Neuronal stem cell (in vitro differentiated cells): ENCODE measurements around the gene CTNND2.

Experiments used
- DNase-seq: peaks from one replicate; pipeline ENCODE4 v3.0.0-alpha.2; 2013; ENCODE audit warnings: low spot score
- H2AFZ ChIP-seq: one replicate; pipeline ENCODE4 v1.6.1; 2013; ENCODE audit warnings: mild to moderate bottlenecking, low read length, inconsistent platforms
- H2AK5ac ChIP-seq: 2 replicates; pipeline ENCODE4 v1.6.1; 2013; ENCODE audit warnings: low read depth, mild to moderate bottlenecking, inconsistent platforms, low read length, moderate library complexity, mixed read lengths
- H2BK120ac ChIP-seq: 2 replicates; pipeline ENCODE4 v1.6.1; 2013; ENCODE audit warnings: low read depth, mild to moderate bottlenecking, inconsistent platforms, low read length, moderate library complexity, mixed read lengths
- H2BK12ac ChIP-seq: one replicate; pipeline ENCODE4 v1.6.1; 2013; ENCODE audit warnings: low read length, inconsistent platforms
- H2BK15ac ChIP-seq: 2 replicates; pipeline ENCODE4 v1.6.1; 2013; ENCODE audit warnings: mild to moderate bottlenecking, low read length, inconsistent platforms, mixed read lengths
- H2BK5ac ChIP-seq: one replicate; pipeline ENCODE4 v1.6.1; 2013; ENCODE audit warnings: inconsistent platforms, mild to moderate bottlenecking, low read length, moderate library complexity
- H3K14ac ChIP-seq: one replicate; pipeline ENCODE4 v1.6.1; 2013; ENCODE audit warnings: low read length, inconsistent platforms
- H3K18ac ChIP-seq: 2 replicates; pipeline ENCODE4 v1.6.1; 2013; ENCODE audit warnings: low read length, inconsistent platforms
- H3K23ac ChIP-seq: 2 replicates; pipeline ENCODE4 v1.6.1; 2013; ENCODE audit warnings: low read depth, mild to moderate bottlenecking, mixed read lengths, low read length, inconsistent platforms; ENCODE audit not compliant: poor library complexity
- H3K27ac ChIP-seq: replicated peaks from 3 replicates; pipeline ENCODE4 v1.5.1; 2013; ENCODE audit warnings: low read length, inconsistent platforms
- H3K27me3 ChIP-seq, 3 experiments: 2 replicates each; pipeline ENCODE4 v1.6.1; 2013; ENCODE audit warnings: low read length in 3 of 3, mild to moderate bottlenecking in 2 of 3, inconsistent platforms in 1 of 3, low read depth in 1 of 3, mixed read lengths in 1 of 3, moderate library complexity in 1 of 3; ENCODE audit not compliant: control insufficient read depth in 3 of 3, insufficient read depth in 3 of 3
- H3K36me3 ChIP-seq, 2 donors: replicated peaks in 1 of 2; 2 replicates each; pipeline ENCODE4 v1.6.1; 2013; ENCODE audit warnings: low read length in 2 of 2; ENCODE audit not compliant: control insufficient read depth in 2 of 2, insufficient read depth in 2 of 2
- H3K4ac ChIP-seq: 2 replicates; pipeline ENCODE4 v1.6.1; 2013; ENCODE audit warnings: inconsistent platforms, mild to moderate bottlenecking, low read length, moderate library complexity
- H3K4me1 ChIP-seq, 2 donors: 1 replicate in 1 of 2; 2 replicates in 1 of 2; pipeline ENCODE4 v1.6.1; 2013; ENCODE audit warnings: low read length in 2 of 2, low read depth in 1 of 2; ENCODE audit not compliant: control insufficient read depth in 2 of 2, insufficient read depth in 1 of 2
- H3K4me2 ChIP-seq: one replicate; pipeline ENCODE4 v1.6.1; 2013; ENCODE audit warnings: mild to moderate bottlenecking, low read length, inconsistent platforms; ENCODE audit not compliant: insufficient read depth, poor library complexity, severe bottlenecking
- H3K4me3 ChIP-seq, 2 donors: 2 replicates each; pipeline ENCODE4 v1.5.1; 2013; ENCODE audit warnings: low read length in 2 of 2, mild to moderate bottlenecking in 2 of 2, inconsistent platforms in 1 of 2, moderate library complexity in 1 of 2
- H3K79me1 ChIP-seq: one replicate; pipeline ENCODE4 v1.6.1; 2013; ENCODE audit warnings: low read depth, mild to moderate bottlenecking, inconsistent platforms, low read length, moderate library complexity
- H3K9ac ChIP-seq: one replicate; pipeline ENCODE4 v1.6.1; 2013; ENCODE audit warnings: mild to moderate bottlenecking, low read depth, low read length, inconsistent platforms; ENCODE audit not compliant: poor library complexity
- H3K9me3 ChIP-seq, 2 donors: replicated peaks in 1 of 2; 2 replicates each; pipeline versions ENCODE3 to v1.6.1; 2013; ENCODE audit warnings: low read length in 2 of 2, mild to moderate bottlenecking in 2 of 2, inconsistent platforms in 1 of 2, low read depth in 1 of 2, mixed read lengths in 1 of 2, moderate library complexity in 1 of 2; ENCODE audit not compliant: control insufficient read depth in 2 of 2, insufficient read depth in 1 of 2
- H4K8ac ChIP-seq: one replicate; pipeline ENCODE4 v1.6.1; 2013; ENCODE audit warnings: low read depth, mild to moderate bottlenecking, inconsistent platforms, low read length, moderate library complexity
- H4K91ac ChIP-seq: one replicate; pipeline ENCODE4 v1.6.1; 2013; ENCODE audit warnings: low read length, low read depth, mild to moderate bottlenecking, inconsistent platforms; ENCODE audit not compliant: poor library complexity
- WGBS, 2 donors: extraction: QIAGEN DNeasy Blood & Tissue Kit; methylation state at CpG; one replicate each; pipeline ENCODE4 v1.1.7; 2013; ENCODE audit warnings: missing lambda C conversion rate in 2 of 2, mixed read lengths in 1 of 2; ENCODE audit not compliant: insufficient read length in 2 of 2, insufficient replicate concordance in 1 of 2; ENCODE audit errors: extremely low coverage in 2 of 2; 5-methylcytosine and 5-hydroxymethylcytosine counted together

The CTNND2 gene

GRCh38 chr5:11704916-11705315 lies 199.3 kb downstream of the CTNND2 start:
- Histone ChIP-seq H3K23ac (no peak overlapping the region), H3K9me3 (no peaks in the 10 kb centered on the region), H2BK12ac (no peak overlapping the region), H3K79me1 (no peaks in the 10 kb centered on the region), H3K36me3 (no peaks in the 10 kb centered on the region), H2BK5ac (no peak overlapping the region), H3K27ac (no peak overlapping the region), H4K91ac (no peak overlapping the region), H3K27me3 (no peaks in the 10 kb centered on the region), H3K4ac (no peak overlapping the region), H3K4me3 (no peak overlapping the region), H2BK120ac (no peak overlapping the region), H2AFZ (no peak overlapping the region), H3K9ac (no peak overlapping the region), H3K18ac (no peak overlapping the region), H2BK15ac (no peak overlapping the region), H4K8ac (no peak overlapping the region), H2AK5ac (no peak overlapping the region), H3K4me2 (no peak overlapping the region), H3K4me1 (peaks cover 0 to 7% of the 10 kb centered on the region in 2 donors), H3K14ac (no peak overlapping the region)
- no peak for DNase-seq
- WGBS, 2 donors: no CpG with 5 or more reads among the region's 1 CpG

- H3K27me3 ChIP-seq: no peaks in the 10 kb centered on the region
- no peak overlapping the region for H2BK15ac ChIP-seq
- no peaks in the 10 kb centered on the region for H3K9me3 ChIP-seq
- no peak overlapping the region for H4K91ac ChIP-seq
- no peak overlapping the region for H3K4me2 ChIP-seq
- H2AFZ ChIP-seq: peak overlapping the region; percentile 24
- peak; percentile 21 for DNase-seq
- no peak overlapping the region for H2AK5ac ChIP-seq
- no peak overlapping the region for H3K14ac ChIP-seq
- peaks cover 0 to 7% of the 10 kb centered on the region in 2 donors for H3K4me1 ChIP-seq
- no peak overlapping the region for H3K4ac ChIP-seq
- no peak overlapping the region for H3K9ac ChIP-seq
- no peak overlapping the region for H3K27ac ChIP-seq
- H2BK5ac ChIP-seq: no peak overlapping the region
- H3K18ac ChIP-seq: no peak overlapping the region
- H2BK12ac ChIP-seq: no peak overlapping the region
- no peak overlapping the region for H3K4me3 ChIP-seq
- no peaks in the 10 kb centered on the region for H3K79me1 ChIP-seq
- no CpG with 5 or more reads among the region's 6 CpGs for WGBS, 2 donors
- H4K8ac ChIP-seq: no peak overlapping the region
- no peak overlapping the region for H3K23ac ChIP-seq
- no peaks in the 10 kb centered on the region for H3K36me3 ChIP-seq
- H2BK120ac ChIP-seq: no peak overlapping the region
Observed at GRCh38 chr5:11700391-11700790, 203.9 kb downstream of the CTNND2 start.

- Histone ChIP-seq H3K36me3 (no peaks in the 10 kb centered on the region), H3K9me3 (peaks cover 0 to 1% of the 10 kb centered on the region in 2 donors), H3K27me3 (no peaks in the 10 kb centered on the region), H3K4me1 (peaks cover 0 to 2% of the 10 kb centered on the region in 2 donors), H3K23ac (no peak overlapping the region), H3K14ac (no peak overlapping the region), H2BK120ac (no peak overlapping the region), H3K79me1 (no peaks in the 10 kb centered on the region), H2BK5ac (no peak overlapping the region), H3K9ac (no peak overlapping the region), H2BK12ac (no peak overlapping the region), H3K4ac (no peak overlapping the region), H4K91ac (no peak overlapping the region), H2AK5ac (no peak overlapping the region), H3K4me2 (no peak overlapping the region), H3K4me3 (no peak overlapping the region), H3K27ac (no peak overlapping the region), H4K8ac (no peak overlapping the region), H2AFZ (no peak overlapping the region), H2BK15ac (no peak overlapping the region), H3K18ac (no peak overlapping the region)
- DNase-seq: no peak
- no CpG with 5 or more reads among the region's 7 CpGs for WGBS, 2 donors
Observed at GRCh38 chr5:11692636-11693035, 211.6 kb downstream of the CTNND2 start.

DNA sequence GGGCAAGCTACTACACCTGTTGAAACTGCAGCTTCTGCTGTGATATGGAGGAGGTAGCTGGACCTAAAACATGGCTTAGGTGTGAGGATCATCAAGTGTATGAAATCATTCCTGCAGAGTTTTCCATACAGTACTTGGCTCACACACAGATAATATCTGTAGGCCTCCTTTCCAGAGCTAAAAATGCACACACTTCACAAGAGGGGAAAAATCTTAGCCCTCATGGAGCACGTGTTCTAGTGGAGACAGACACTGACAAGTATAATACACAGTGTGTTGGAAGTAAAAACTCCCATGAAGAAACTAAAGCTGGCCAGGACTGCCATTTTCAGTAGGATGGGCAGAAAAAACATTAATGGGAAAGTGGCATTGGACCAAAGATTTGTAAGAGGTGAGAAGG lies 216.7 kb downstream of the CTNND2 start:
- H3K23ac ChIP-seq: no peak overlapping the region
- no peak for DNase-seq
- no peak overlapping the region for H3K9ac ChIP-seq
- no peak overlapping the region for H2BK5ac ChIP-seq
- no peaks in the 10 kb centered on the region for H3K79me1 ChIP-seq
- H4K91ac ChIP-seq: no peak overlapping the region
- no peak overlapping the region for H3K4ac ChIP-seq
- H3K27ac ChIP-seq: no peak overlapping the region
- H2BK120ac ChIP-seq: no peak overlapping the region
- WGBS, 2 donors: no CpG with 5 or more reads among the region's 1 CpG
- H3K4me2 ChIP-seq: no peak overlapping the region
- H2BK15ac ChIP-seq: no peak overlapping the region
- no peak overlapping the region for H2BK12ac ChIP-seq
- H2AFZ ChIP-seq: no peak overlapping the region
- H3K4me3 ChIP-seq: no peak overlapping the region
- no peak overlapping the region for H4K8ac ChIP-seq
- H3K9me3 ChIP-seq: peaks cover 0 to 1% of the 10 kb centered on the region in 2 donors
- H3K4me1 ChIP-seq: peaks cover 0 to 2% of the 10 kb centered on the region in 2 donors
- H3K18ac ChIP-seq: no peak overlapping the region
- no peaks in the 10 kb centered on the region for H3K27me3 ChIP-seq
- no peak overlapping the region for H2AK5ac ChIP-seq
- no peak overlapping the region for H3K14ac ChIP-seq
- no peaks in the 10 kb centered on the region for H3K36me3 ChIP-seq
